Stomach smooth muscle (tissue), 2 donors: ENCODE measurements around the gene TSPYL2.

Experiments used
- H3K27ac ChIP-seq: one replicate; pipeline ENCODE4 v1.7.0; 2013; ENCODE audit warnings: mild to moderate bottlenecking, low read length, inconsistent platforms
- H3K27me3 ChIP-seq, 2 donors: one replicate each; pipeline ENCODE4 v1.7.0; 2013; ENCODE audit warnings: low read length in 2 of 2; ENCODE audit not compliant: insufficient read depth in 2 of 2, control insufficient read depth in 1 of 2
- H3K36me3 ChIP-seq, 2 donors: one replicate each; pipeline ENCODE4 v1.7.0; 2013; ENCODE audit warnings: low read length in 2 of 2; ENCODE audit not compliant: control insufficient read depth in 2 of 2, insufficient read depth in 2 of 2
- H3K4me1 ChIP-seq: one replicate; pipeline ENCODE4 v1.7.0; 2013; ENCODE audit warnings: low read length; ENCODE audit not compliant: control insufficient read depth, insufficient read depth
- H3K4me3 ChIP-seq, 2 donors: one replicate each; pipeline ENCODE4 v1.7.0; 2013; ENCODE audit warnings: low read length in 2 of 2
- H3K9ac ChIP-seq, 2 donors: one replicate each; pipeline ENCODE4 v1.7.0; 2013; ENCODE audit warnings: low read length in 2 of 2, mild to moderate bottlenecking in 1 of 2
- H3K9me3 ChIP-seq, 2 donors: one replicate each; pipeline ENCODE4 v1.7.0; 2013; ENCODE audit warnings: low read length in 2 of 2; ENCODE audit not compliant: control insufficient read depth in 2 of 2
- donor health status: healthy.
- donor health status: Pancreatic carcinoma.

The TSPYL2 gene

GRCh38 chrX:53065104-53065503 lies 17.1 kb upstream of the TSPYL2 start:
- H3K36me3 ChIP-seq = no peaks in the 10 kb centered on the region
- no peaks in the 10 kb centered on the region for H3K9me3 ChIP-seq
- H3K4me3 ChIP-seq = no peak overlapping the region
- no peak overlapping the region for H3K27ac ChIP-seq
- no peaks in the 10 kb centered on the region for H3K4me1 ChIP-seq
- peaks cover 0 to 3% of the 10 kb centered on the region in 2 donors for H3K27me3 ChIP-seq
- no peak overlapping the region for H3K9ac ChIP-seq

DNA sequence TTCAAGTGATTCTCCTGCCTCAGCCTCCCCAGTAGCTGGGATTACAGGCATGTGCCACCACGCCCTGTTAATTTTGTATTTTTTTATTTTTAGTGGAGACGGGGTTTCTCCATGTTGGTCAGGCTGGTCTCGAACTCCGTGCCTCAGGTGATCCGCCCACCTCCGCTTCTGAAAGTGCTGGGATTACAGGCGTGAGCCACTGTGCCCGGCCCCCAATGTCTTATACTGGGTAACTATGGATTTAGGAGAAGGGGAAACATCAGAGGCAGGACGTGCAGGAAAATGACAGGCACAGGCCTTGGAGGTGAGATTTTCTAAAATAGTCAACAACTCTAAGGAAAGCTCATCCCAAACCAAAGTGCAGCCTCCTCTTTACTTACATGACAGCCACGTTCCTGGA lies 11.1 kb upstream of the TSPYL2 start:
- no peak overlapping the region for H3K4me3 ChIP-seq
- H3K36me3 ChIP-seq = no peaks in the 10 kb centered on the region
- peaks cover 6% of the 10 kb centered on the region for H3K4me1 ChIP-seq
- peaks cover 0 to 5% of the 10 kb centered on the region in 2 donors for H3K27me3 ChIP-seq
- no peaks in the 10 kb centered on the region for H3K9me3 ChIP-seq
- H3K27ac ChIP-seq = no peak overlapping the region
- no peak overlapping the region for H3K9ac ChIP-seq

- peak overlapping the region; percentile 76 to 82 for H3K4me3 ChIP-seq
- H3K9me3 ChIP-seq = no peaks in the 10 kb centered on the region
- peak overlapping the region; percentile 65 to 68 for H3K9ac ChIP-seq
- H3K4me1 ChIP-seq = peaks cover 6% of the 10 kb centered on the region
- H3K27me3 ChIP-seq = peaks cover 0 to 8% of the 10 kb centered on the region in 2 donors
- H3K27ac ChIP-seq = peak overlapping the region; percentile 89
- H3K36me3 ChIP-seq = no peaks in the 10 kb centered on the region
These were observed 10.4 kb upstream of the TSPYL2 start for GRCh38 chrX:53071604-53072417.

DNA sequence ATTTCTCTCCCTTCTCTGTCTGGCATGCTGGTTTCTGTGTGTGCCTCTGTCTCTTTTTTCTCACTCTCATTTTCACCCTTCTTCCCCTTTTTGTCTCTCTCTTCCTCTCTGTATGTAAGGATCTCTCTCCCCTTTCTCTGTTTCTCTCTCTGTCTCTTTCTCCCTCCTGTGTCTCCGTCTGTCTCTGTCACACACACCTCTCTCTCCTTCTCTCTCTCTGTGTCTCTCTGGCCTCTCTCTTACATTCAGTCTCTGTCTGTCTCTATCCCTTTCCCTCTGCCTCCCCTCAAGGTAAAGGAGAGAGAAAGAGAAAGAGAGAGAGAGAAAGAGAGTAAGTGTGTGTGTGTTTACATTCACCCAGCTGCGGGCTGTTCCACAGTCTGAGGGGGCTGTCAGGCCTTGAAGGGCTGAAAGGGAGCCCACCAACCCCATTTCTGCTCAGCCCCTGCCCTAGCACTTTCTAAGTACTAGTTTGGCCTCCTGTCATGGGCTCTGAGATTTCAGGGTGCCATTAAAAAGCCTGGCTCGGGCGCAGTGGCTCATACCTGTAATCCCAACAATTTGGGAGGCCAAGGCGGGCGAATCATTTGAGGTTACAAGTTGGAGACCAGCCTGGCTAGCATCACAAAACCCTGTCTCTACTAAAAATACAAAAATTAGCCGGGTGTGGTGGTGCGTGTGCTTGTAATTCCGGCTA lies 9.6 kb upstream of the TSPYL2 start:
- Histone ChIP-seq H3K9me3 (no peaks in the 10 kb centered on the region), H3K9ac (peak overlapping the region; percentile 65 to 68), H3K27me3 (peaks cover 0 to 11% of the 10 kb centered on the region in 2 donors), H3K27ac (peak overlapping the region; percentile 89), H3K4me3 (peak overlapping the region; percentile 76 to 82), H3K36me3 (no peaks in the 10 kb centered on the region), H3K4me1 (peaks cover 6% of the 10 kb centered on the region)

DNA sequence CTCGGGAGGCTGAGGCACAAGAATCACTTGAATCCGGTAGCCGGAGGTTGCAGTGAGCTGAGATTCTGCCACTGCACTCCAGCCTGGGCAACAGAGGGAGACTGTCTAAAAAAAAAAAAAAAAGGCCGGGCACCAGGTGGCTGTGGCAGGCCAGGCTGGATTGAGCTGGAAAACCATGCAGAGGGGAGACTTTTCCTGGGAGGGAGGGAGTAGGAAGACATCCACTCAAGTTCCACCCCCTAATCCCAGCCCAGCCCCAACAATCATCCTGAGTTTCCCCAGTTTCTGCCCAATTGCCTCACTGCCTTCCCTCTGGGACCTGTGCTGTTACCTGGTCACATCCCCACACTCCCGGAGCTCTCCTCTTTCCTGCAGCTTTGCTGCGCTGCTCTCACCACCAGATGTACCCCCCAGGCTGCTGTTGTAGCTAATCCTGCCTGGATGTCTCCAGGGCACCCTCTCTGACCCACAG lies 9.0 kb upstream of the TSPYL2 start:
- peak overlapping the region; percentile 89 for H3K27ac ChIP-seq
- H3K9ac ChIP-seq = no peak overlapping the region
- peaks cover 0 to 13% of the 10 kb centered on the region in 2 donors for H3K27me3 ChIP-seq
- H3K4me1 ChIP-seq = peaks cover 6% of the 10 kb centered on the region
- no peaks in the 10 kb centered on the region for H3K9me3 ChIP-seq
- H3K4me3 ChIP-seq = no peak overlapping the region
- no peaks in the 10 kb centered on the region for H3K36me3 ChIP-seq

- H3K9ac ChIP-seq = no peak overlapping the region
- no peak overlapping the region for H3K27ac ChIP-seq
- no peaks in the 10 kb centered on the region for H3K9me3 ChIP-seq
These were observed 7.2 kb upstream of the TSPYL2 start for GRCh38 chrX:53075011-53075410.

DNA sequence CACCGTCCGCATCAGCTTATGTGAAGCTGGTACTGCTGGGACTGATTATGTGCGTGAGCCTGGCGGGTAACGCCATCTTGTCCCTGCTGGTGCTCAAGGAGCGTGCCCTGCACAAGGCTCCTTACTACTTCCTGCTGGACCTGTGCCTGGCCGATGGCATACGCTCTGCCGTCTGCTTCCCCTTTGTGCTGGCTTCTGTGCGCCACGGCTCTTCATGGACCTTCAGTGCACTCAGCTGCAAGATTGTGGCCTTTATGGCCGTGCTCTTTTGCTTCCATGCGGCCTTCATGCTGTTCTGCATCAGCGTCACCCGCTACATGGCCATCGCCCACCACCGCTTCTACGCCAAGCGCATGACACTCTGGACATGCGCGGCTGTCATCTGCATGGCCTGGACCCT lies 5.5 kb upstream of the TSPYL2 start:
- Histone ChIP-seq H3K4me3 (no peak overlapping the region), H3K9me3 (no peaks in the 10 kb centered on the region), H3K9ac (no peak overlapping the region), H3K4me1 (peaks cover 6% of the 10 kb centered on the region), H3K27me3 (peaks cover 0 to 15% of the 10 kb centered on the region in 2 donors), H3K36me3 (no peaks in the 10 kb centered on the region), H3K27ac (no peak overlapping the region)

More at GRCh38 chrX:53075011-53075410, 7.2 kb upstream of the TSPYL2 start:
- H3K4me3 ChIP-seq = no peak overlapping the region
- H3K27me3 ChIP-seq = peaks cover 0 to 17% of the 10 kb centered on the region in 2 donors
- no peaks in the 10 kb centered on the region for H3K36me3 ChIP-seq
- peaks cover 6% of the 10 kb centered on the region for H3K4me1 ChIP-seq

GRCh38 chrX:53077207-53078197 lies 4.7 kb upstream of the TSPYL2 start:
- Histone ChIP-seq H3K9me3 (no peaks in the 10 kb centered on the region), H3K4me1 (peaks cover 3% of the 10 kb centered on the region), H3K4me3 (no peak overlapping the region), H3K9ac (no peak overlapping the region), H3K27me3 (peaks cover 0 to 15% of the 10 kb centered on the region in 2 donors), H3K36me3 (no peaks in the 10 kb centered on the region), H3K27ac (no peak overlapping the region)

DNA sequence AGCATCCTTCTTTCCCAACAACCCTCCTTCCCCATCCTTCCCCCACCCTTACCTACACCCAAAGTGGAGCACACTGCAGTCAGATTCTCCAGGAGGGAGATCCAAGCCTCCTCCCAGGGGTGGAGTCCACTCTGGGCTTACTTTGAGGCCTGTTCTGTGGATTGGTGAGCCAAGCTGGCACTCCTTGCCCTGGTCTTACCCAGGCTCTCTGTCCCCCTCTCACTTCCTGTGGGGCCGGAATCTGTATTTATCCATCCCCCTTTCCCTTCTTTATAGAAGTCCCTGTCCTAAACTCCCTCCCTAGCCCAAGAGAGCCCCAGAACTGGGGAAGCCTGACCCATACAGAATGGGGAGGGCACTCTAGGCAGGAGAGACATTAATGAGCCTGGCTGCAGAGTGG lies 3.2 kb upstream of the TSPYL2 start:
- no peak overlapping the region for H3K27ac ChIP-seq
- no peak overlapping the region for H3K9ac ChIP-seq

More for the DNA sequence above, 3.2 kb upstream of the TSPYL2 start:
- no peaks in the 10 kb centered on the region for H3K9me3 ChIP-seq
- H3K4me1 ChIP-seq = peaks cover 3% of the 10 kb centered on the region
- peaks cover 0 to 2% of the 10 kb centered on the region in 2 donors for H3K36me3 ChIP-seq
- H3K27me3 ChIP-seq = peaks cover 0 to 14% of the 10 kb centered on the region in 2 donors
- H3K4me3 ChIP-seq = no peak overlapping the region
